ENCODE measurements around the gene MAST1. TPM values are rescaled to one million over a fixed set of nuclear protein-coding genes. Genes with fewer than 3 reads are reported as not detected.

Gene MAST1
- total RNA-seq, 2 donors from 2014 or later = not detected

GRCh38 chr19:12838886-12839756 lies 806 bp downstream of the MAST1 start:
- H3K4me3 ChIP-seq = peak overlapping the region in 1 of 2 donors; percentile 42
- H3K36me3 ChIP-seq = no peaks in the 10 kb centered on the region
- H3K9me3 ChIP-seq = no peaks in the 10 kb centered on the region
- no peak for TF ChIP-seq CTCF (IDR thresholded peaks at IDR 0.05)
- peaks cover 0 to 31% of the 10 kb centered on the region in 2 donors for H3K4me1 ChIP-seq
- peaks cover 38 to 61% of the 10 kb centered on the region in 2 donors for H3K27me3 ChIP-seq
- H3K27ac ChIP-seq = no peak overlapping the region
- DNase-seq (ENCODE audit: low spot score) = no peak

GRCh38 chr19:12840091-12841079 lies 2.1 kb downstream of the MAST1 start:
- Histone ChIP-seq H3K4me3 (peak overlapping the region in 1 of 2 donors; percentile 35), H3K27ac (no peak overlapping the region), H3K36me3 (no peaks in the 10 kb centered on the region), H3K4me1 (peaks cover 0 to 22% of the 10 kb centered on the region in 2 donors), H3K9me3 (no peaks in the 10 kb centered on the region), H3K27me3 (peaks cover 31 to 48% of the 10 kb centered on the region in 2 donors)
- no peak for DNase-seq (ENCODE audit: low spot score)
- no peak for TF ChIP-seq CTCF (IDR thresholded peaks at IDR 0.05)

- Histone ChIP-seq H3K27me3 (peaks cover 31 to 41% of the 10 kb centered on the region in 2 donors), H3K27ac (no peak overlapping the region), H3K4me3 (peak overlapping the region in 1 of 2 donors; percentile 35), H3K9me3 (no peaks in the 10 kb centered on the region), H3K36me3 (no peaks in the 10 kb centered on the region), H3K4me1 (peaks cover 0 to 22% of the 10 kb centered on the region in 2 donors)
- DNase-seq (ENCODE audit: low spot score) = no peak
- TF ChIP-seq CTCF (IDR thresholded peaks at IDR 0.05) = no peak
Measured at GRCh38 chr19:12841094-12841493, 2.8 kb downstream of the MAST1 start.

GRCh38 chr19:12842511-12842910 lies 4.2 kb downstream of the MAST1 start:
- Histone ChIP-seq H3K4me1 (peaks cover 0 to 27% of the 10 kb centered on the region in 2 donors), H3K4me3 (no peak overlapping the region), H3K9me3 (no peaks in the 10 kb centered on the region), H3K27me3 (peaks cover 28 to 36% of the 10 kb centered on the region in 2 donors), H3K36me3 (no peaks in the 10 kb centered on the region), H3K27ac (no peak overlapping the region)
- DNase-seq (ENCODE audit: low spot score) = no peak
- no peak for TF ChIP-seq CTCF (IDR thresholded peaks at IDR 0.05)

GRCh38 chr19:12843328-12843727 lies 5.0 kb downstream of the MAST1 start:
- H3K27me3 ChIP-seq = peaks cover 27 to 36% of the 10 kb centered on the region in 2 donors
- peaks cover 0 to 27% of the 10 kb centered on the region in 2 donors for H3K4me1 ChIP-seq
- H3K36me3 ChIP-seq = no peaks in the 10 kb centered on the region

More at GRCh38 chr19:12843328-12843727, 5.0 kb downstream of the MAST1 start:
- H3K9me3 ChIP-seq = no peaks in the 10 kb centered on the region
- DNase-seq (ENCODE audit: low spot score) = no peak
- no peak overlapping the region for H3K27ac ChIP-seq
- no peak overlapping the region for H3K4me3 ChIP-seq
- no peak for TF ChIP-seq CTCF (IDR thresholded peaks at IDR 0.05)
